Tibial nerve (tissue), 4 donors: ENCODE data around the gene MYH14. TPM values are rescaled to one million over a fixed set of nuclear protein-coding genes. Genes with fewer than 3 reads are reported as not detected.

Source experiments
- DNase-seq, 2 donors: peaks; one replicate each; pipeline ENCODE4 v3.0.0-alpha.2; 2019; ENCODE audit warnings: low spot score in 2 of 2
- H3K27ac ChIP-seq, 4 donors: fragments of 200-600 bp; sonication (generic) in 3 of 4; one replicate each; pipeline ENCODE4 v1.5.1; 2017 to 2019; ENCODE audit warnings: mild to moderate bottlenecking in 1 of 4
- H3K27me3 ChIP-seq, 2 donors: fragments of 200-600 bp; sonication (generic) in 1 of 2; one replicate each; pipeline versions ENCODE4 v1.5.1 to v1.6.0; 2017 to 2019
- H3K36me3 ChIP-seq, 3 donors: fragments of 200-600 bp; sonication (generic); one replicate each; pipeline ENCODE4 v1.5.1; 2018 to 2019
- H3K4me1 ChIP-seq, 4 donors: fragments of 200-600 bp; sonication (generic) in 3 of 4; one replicate each; pipeline ENCODE4 v1.5.1; 2017 to 2019
- H3K4me3 ChIP-seq, 4 donors: fragments of 200-600 bp; sonication (generic) in 3 of 4; one replicate each; pipeline ENCODE4 v1.5.1; 2017 to 2019; ENCODE audit warnings: mild to moderate bottlenecking in 1 of 4, moderate library complexity in 1 of 4
- H3K9me3 ChIP-seq, 4 donors: fragments of 200-600 bp; sonication (generic) in 3 of 4; one replicate each; pipeline ENCODE4 v1.5.1; 2017 to 2019
- CTCF ChIP-seq, 5 experiments: fragments of 200-600 bp in 3 of 5; fragments of 450-650 bp in 2 of 5; sonication (generic) in 3 of 5; IDR thresholded peaks; one replicate each; pipeline ENCODE4 v1.5.1; 2016 to 2019; ENCODE audit warnings: antibody characterized with exemption in 5 of 5, mild to moderate bottlenecking in 3 of 5, moderate library complexity in 2 of 5
- EP300 ChIP-seq, 2 donors: sonication (generic); formaldehyde crosslinking; IDR thresholded peaks; one replicate each; pipeline ENCODE4 v1.6.1; 2017; ENCODE audit warnings: antibody characterized with exemption in 2 of 2, mild to moderate bottlenecking in 1 of 2
- POLR2A ChIP-seq, 2 donors: fragments of 450-650 bp; IDR thresholded peaks; one replicate each; pipeline ENCODE4 v1.6.1; 2017; ENCODE audit warnings: antibody characterized with exemption in 2 of 2, mild to moderate bottlenecking in 2 of 2, moderate library complexity in 2 of 2
- WGBS, 2 donors: methylation state at CpG; one replicate each; pipeline ENCODE4 v1.1.5; 2018; 5-methylcytosine and 5-hydroxymethylcytosine counted together
- total RNA-seq, 4 donors: library from RNA; depleted of rRNA; stranded (reverse); fragments of >200 nt; gene quantifications; one replicate each; pipeline ENCODE4 v1.1.0, GENCODE V29; 2016

MYH14 gene
- total RNA-seq, 4 donors from 2014 or later = 12.9 to 30.3 (median 15.3) TPM

- WGBS, 2 donors = 94 to 96% methylated on average over 46 of the region's 46 CpGs
- Histone ChIP-seq H3K27me3 (peaks cover 0 to 12% of the 10 kb centered on the region in 2 donors), H3K4me3 (no peak overlapping the region), H3K4me1 (peaks cover 0 to 6% (median 0%) of the 10 kb centered on the region in 4 donors), H3K9me3 (peaks cover 0 to 16% (median 0%) of the 10 kb centered on the region in 4 donors), H3K27ac (no peak overlapping the region), H3K36me3 (peaks cover 0 to 40% (median 0%) of the 10 kb centered on the region in 3 donors)
- DNase-seq = no peak
- TF ChIP-seq CTCF (IDR thresholded peaks at IDR 0.05) (no peak), EP300 (IDR thresholded peaks at IDR 0.05) (no peak), POLR2A (IDR thresholded peaks at IDR 0.05) (no peak)
Measured at GRCh38 chr19:50210425-50210824, 7.0 kb downstream of the MYH14 start.

- WGBS, 2 donors = 94 to 100% methylated on average over 1 of the region's 1 CpG
- Histone ChIP-seq H3K36me3 (peaks cover 0 to 56% (median 0%) of the 10 kb centered on the region in 3 donors), H3K27ac (no peak overlapping the region), H3K27me3 (no peaks in the 10 kb centered on the region), H3K4me3 (no peak overlapping the region), H3K4me1 (no peaks in the 10 kb centered on the region), H3K9me3 (peaks cover 0 to 16% (median 0%) of the 10 kb centered on the region in 4 donors)
- DNase-seq = no peak
- TF ChIP-seq CTCF (IDR thresholded peaks at IDR 0.05) (no peak), POLR2A (IDR thresholded peaks at IDR 0.05) (no peak), EP300 (IDR thresholded peaks at IDR 0.05) (no peak)
Measured at GRCh38 chr19:50213925-50214324, 10.5 kb downstream of the MYH14 start.

- Histone ChIP-seq H3K27ac (no peak overlapping the region), H3K27me3 (no peaks in the 10 kb centered on the region), H3K36me3 (peaks cover 0 to 56% (median 0%) of the 10 kb centered on the region in 3 donors), H3K4me1 (no peaks in the 10 kb centered on the region), H3K4me3 (no peak overlapping the region), H3K9me3 (peaks cover 0 to 16% (median 0%) of the 10 kb centered on the region in 4 donors)
- 51 to 60% methylated on average over 13 to 24 of the region's 25 CpGs for WGBS, 2 donors
- TF ChIP-seq POLR2A (IDR thresholded peaks at IDR 0.05) (no peak), EP300 (IDR thresholded peaks at IDR 0.05) (no peak), CTCF (IDR thresholded peaks at IDR 0.05) (no peak)
- no peak for DNase-seq
Measured at GRCh38 chr19:50214699-50215543, 11.5 kb downstream of the MYH14 start.

- Histone ChIP-seq H3K36me3 (peaks cover 0 to 48% (median 0%) of the 10 kb centered on the region in 3 donors), H3K9me3 (peaks cover 0 to 16% (median 0%) of the 10 kb centered on the region in 4 donors), H3K4me3 (no peak overlapping the region), H3K27ac (no peak overlapping the region), H3K27me3 (no peaks in the 10 kb centered on the region), H3K4me1 (no peaks in the 10 kb centered on the region)
- WGBS, 2 donors = 75 to 87% methylated on average over 3 of the region's 3 CpGs
- TF ChIP-seq CTCF (IDR thresholded peaks at IDR 0.05) (no peak), POLR2A (IDR thresholded peaks at IDR 0.05) (no peak)
- DNase-seq = no peak
Measured at GRCh38 chr19:50215820-50216219, 12.4 kb downstream of the MYH14 start.

DNA sequence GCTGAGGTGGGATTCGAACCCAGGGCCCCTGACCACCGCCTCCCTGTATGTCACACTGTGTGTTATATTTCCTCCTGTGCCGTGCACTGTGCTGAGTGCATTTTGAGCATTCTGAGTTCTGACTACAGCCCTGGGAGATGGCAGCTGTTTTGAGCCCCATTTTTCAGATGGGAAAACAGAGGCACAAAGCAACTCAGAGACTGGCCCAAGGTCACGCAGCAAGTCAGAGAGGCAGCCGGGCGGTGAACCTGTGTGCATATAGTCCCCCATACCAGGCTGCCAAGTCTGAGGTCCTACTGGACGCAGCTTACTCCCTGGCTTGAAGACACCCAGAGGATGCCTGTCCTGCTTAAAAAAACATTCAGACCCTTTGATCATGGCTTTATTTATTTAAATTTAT lies 17.7 kb downstream of the MYH14 start:
- no peak for DNase-seq
- 81 to 92% methylated on average over 7 of the region's 7 CpGs for WGBS, 2 donors
- TF ChIP-seq POLR2A (IDR thresholded peaks at IDR 0.05) (no peak), EP300 (IDR thresholded peaks at IDR 0.05) (no peak), CTCF (IDR thresholded peaks at IDR 0.05) (no peak)
- Histone ChIP-seq H3K4me3 (no peak overlapping the region), H3K4me1 (no peaks in the 10 kb centered on the region), H3K27me3 (no peaks in the 10 kb centered on the region), H3K36me3 (peaks cover 0 to 47% (median 0%) of the 10 kb centered on the region in 3 donors), H3K9me3 (peaks cover 0 to 13% (median 2%) of the 10 kb centered on the region in 4 donors), H3K27ac (no peak overlapping the region)
